Stimulated activated memory B cell treated with anti-CD40 and anti-IgM and Interleukin-4, amounts not matched to agents 10 μg/mL and 1 μg/mL and 100 μg/mL, for 72 hours (primary cell): Measurements from ENCODE around the gene HOXA6.

Source experiments
- ATAC-seq: fragments of 150-1000 bp; cut with Tn5 transposase; 2 replicates; pipeline ENCODE4 v1.10.0; 2021
- H3K27ac Mint-ChIP-seq: one replicate; pipeline ENCODE4 v1.8.0; 2022; ENCODE audit warnings: mild to moderate bottlenecking, mixed read lengths
- H3K27me3 Mint-ChIP-seq: one replicate; pipeline ENCODE4 v1.8.0; 2022; ENCODE audit warnings: mixed read lengths
- H3K36me3 Mint-ChIP-seq: one replicate; pipeline ENCODE4 v1.8.0; 2022; ENCODE audit warnings: mixed read lengths
- H3K4me1 Mint-ChIP-seq: one replicate; pipeline ENCODE4 v1.8.0; 2022; ENCODE audit warnings: mixed read lengths
- H3K4me3 Mint-ChIP-seq: one replicate; pipeline ENCODE4 v1.8.0; 2022; ENCODE audit warnings: mild to moderate bottlenecking, moderate library complexity, mixed read lengths
- H3K9me3 Mint-ChIP-seq: one replicate; pipeline ENCODE4 v1.8.0; 2022; ENCODE audit warnings: mixed read lengths

Gene HOXA6

DNA sequence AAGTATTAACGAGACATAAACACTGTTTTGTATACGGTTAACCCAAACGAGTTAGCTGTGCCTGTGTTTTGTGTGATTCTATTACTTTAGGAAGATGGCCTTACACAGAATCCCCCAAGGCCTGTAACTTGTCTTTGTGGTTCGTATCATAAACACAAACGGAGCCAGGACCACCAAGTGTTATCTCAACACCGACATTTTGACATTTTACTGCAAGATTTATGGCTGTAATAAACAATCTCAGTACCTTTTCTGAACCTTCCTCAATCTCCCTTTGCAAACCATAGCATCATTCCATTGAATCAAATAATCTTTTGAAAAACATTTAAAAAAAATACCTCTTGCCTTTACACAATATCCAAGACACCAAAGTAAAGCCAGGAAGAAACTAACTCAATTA is 14.6 kb downstream of the HOXA6 start:
- Mint-ChIP-seq H3K27me3 (peaks cover 73% of the 10 kb centered on the region), H3K4me3 (no peak overlapping the region), H3K4me1 (no peaks in the 10 kb centered on the region), H3K27ac (no peak overlapping the region), H3K9me3 (peaks cover 3% of the 10 kb centered on the region), H3K36me3 (no peaks in the 10 kb centered on the region)
- no peak for ATAC-seq

DNA sequence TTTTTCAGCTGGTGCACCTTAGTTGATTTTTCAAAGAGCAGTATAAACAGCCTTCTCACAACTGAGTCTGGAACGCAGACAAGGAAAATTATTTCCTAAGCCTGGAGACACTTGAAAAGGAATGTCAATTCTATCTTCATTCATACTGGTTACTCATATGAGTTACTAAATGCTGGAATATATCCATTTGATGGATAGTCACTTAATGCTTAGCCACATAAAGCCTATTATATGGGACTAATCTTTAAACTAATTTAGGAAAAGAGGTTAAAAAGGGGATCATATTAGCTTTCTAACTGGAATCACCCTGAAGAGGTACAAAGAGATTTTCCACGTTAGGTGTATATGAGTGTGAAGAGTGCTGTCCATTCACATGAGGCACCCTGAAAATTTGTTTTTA is 15.4 kb downstream of the HOXA6 start:
- Mint-ChIP-seq H3K9me3 (peaks cover 3% of the 10 kb centered on the region), H3K27me3 (peaks cover 73% of the 10 kb centered on the region), H3K27ac (no peak overlapping the region), H3K4me3 (no peak overlapping the region), H3K4me1 (no peaks in the 10 kb centered on the region), H3K36me3 (no peaks in the 10 kb centered on the region)
- ATAC-seq, result no peak

- peaks cover 3% of the 10 kb centered on the region for H3K9me3 Mint-ChIP-seq
- H3K4me3 Mint-ChIP-seq, result peak overlapping the region; percentile 54
- H3K36me3 Mint-ChIP-seq, result no peaks in the 10 kb centered on the region
- no peaks in the 10 kb centered on the region for H3K4me1 Mint-ChIP-seq
- no peak for ATAC-seq
- peaks cover 74% of the 10 kb centered on the region for H3K27me3 Mint-ChIP-seq
- H3K27ac Mint-ChIP-seq, result no peak overlapping the region
Measured at GRCh38 chr7:27131390-27131819, 16.2 kb downstream of the HOXA6 start.

DNA sequence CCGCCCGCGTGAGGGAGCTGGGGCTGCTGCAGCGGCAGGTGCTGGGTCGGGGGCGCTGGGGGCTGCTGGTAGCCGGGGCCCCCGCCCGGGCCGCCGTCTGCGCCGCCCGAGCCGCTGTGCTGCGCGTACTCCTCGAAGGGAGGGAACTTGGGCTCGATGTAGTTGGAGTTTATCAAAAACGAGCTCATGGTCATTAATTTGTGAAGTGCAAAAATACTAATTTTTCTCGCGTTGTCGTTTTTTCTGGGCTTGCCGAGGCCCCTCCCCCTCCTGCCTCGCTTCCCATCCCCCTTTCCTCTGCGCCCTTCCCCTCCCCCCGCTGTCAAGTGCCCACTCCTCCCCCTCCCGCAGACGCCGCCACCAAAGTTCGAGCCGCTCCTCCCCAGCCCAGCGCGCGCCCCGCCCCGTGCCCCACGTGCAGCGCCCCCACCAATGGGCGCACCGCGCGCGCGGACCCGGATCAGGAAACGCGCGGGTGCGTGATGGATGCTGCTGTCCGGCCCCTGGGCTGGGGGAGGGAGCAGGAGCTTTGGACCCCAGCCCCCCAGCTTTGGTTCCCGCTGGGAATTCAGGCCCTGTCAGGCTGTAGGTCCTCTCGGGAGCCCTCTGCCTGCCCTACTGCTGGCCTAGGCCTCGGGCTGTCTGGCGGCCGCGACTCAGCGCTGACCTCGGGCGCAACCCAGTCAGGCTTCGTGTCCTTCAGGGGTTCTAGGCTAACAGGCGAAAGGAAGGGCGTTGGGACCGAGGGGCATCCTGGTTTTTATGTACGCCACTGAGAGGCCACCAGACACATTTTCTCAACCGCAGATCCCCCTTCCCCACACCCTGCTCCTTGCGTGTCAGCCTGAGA is 16.8 kb downstream of the HOXA6 start, which contains the start of gene HOXA4:
Gene HOXA4, minus strand, starts transcription at position 218 of the 850 bp plus-strand sequence. Its CDS starts 24 bp downstream, at position 194.
- Mint-ChIP-seq H3K36me3 (no peaks in the 10 kb centered on the region), H3K4me3 (peak within 1 kb of the TSS; percentile 54), H3K9me3 (peaks cover 3% of the 10 kb centered on the region), H3K27ac (no peak within 1 kb of the TSS), H3K27me3 (peaks cover 70% of the 10 kb centered on the region), H3K4me1 (no peaks in the 10 kb centered on the region)
- peak; percentile 83 for ATAC-seq

DNA sequence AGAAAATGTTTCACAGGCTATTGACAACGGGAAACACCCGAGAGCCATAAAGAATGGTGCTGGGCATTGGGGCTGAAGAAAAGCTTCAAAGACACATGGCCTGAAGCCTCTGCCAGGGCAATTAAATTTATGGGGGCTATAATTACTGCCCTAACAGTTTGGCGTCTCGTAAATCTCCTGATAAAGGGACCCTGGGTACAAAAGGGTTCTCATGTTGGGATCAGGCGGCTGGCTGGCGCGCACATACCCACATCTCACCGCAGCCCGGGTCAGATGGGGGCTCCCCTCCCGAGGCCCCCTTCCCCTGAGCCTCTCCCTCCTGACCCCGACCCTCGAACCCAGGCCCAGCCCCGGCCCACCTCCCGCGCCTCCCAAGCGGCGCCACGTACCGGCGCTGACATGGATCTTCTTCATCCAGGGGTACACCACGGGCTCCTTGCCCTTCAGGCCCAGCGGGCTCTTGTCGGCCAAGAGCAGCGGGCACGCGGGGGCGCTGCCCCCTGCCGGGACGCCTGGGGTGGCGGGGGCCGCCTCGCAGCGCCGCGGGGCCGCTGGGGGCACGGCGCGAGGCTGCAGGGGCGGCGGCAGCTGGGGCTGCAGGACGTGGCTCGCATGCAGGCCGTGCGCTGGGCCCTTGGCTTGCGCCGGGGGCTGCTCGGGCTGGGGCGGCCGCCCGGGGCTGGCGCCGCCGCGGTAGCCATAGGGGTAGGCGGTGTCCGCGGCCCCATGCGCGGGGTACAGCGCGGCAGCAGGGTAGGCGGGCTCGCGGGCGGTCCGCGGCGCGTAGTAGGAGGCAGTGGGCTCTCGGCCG is 17.6 kb downstream of the HOXA6 start:
- peaks cover 3% of the 10 kb centered on the region for H3K9me3 Mint-ChIP-seq
- H3K36me3 Mint-ChIP-seq, result no peaks in the 10 kb centered on the region
- peaks cover 73% of the 10 kb centered on the region for H3K27me3 Mint-ChIP-seq
- H3K27ac Mint-ChIP-seq, result no peak overlapping the region
- H3K4me1 Mint-ChIP-seq, result no peaks in the 10 kb centered on the region
- H3K4me3 Mint-ChIP-seq, result no peak overlapping the region
- peak; percentile 74 for ATAC-seq

DNA sequence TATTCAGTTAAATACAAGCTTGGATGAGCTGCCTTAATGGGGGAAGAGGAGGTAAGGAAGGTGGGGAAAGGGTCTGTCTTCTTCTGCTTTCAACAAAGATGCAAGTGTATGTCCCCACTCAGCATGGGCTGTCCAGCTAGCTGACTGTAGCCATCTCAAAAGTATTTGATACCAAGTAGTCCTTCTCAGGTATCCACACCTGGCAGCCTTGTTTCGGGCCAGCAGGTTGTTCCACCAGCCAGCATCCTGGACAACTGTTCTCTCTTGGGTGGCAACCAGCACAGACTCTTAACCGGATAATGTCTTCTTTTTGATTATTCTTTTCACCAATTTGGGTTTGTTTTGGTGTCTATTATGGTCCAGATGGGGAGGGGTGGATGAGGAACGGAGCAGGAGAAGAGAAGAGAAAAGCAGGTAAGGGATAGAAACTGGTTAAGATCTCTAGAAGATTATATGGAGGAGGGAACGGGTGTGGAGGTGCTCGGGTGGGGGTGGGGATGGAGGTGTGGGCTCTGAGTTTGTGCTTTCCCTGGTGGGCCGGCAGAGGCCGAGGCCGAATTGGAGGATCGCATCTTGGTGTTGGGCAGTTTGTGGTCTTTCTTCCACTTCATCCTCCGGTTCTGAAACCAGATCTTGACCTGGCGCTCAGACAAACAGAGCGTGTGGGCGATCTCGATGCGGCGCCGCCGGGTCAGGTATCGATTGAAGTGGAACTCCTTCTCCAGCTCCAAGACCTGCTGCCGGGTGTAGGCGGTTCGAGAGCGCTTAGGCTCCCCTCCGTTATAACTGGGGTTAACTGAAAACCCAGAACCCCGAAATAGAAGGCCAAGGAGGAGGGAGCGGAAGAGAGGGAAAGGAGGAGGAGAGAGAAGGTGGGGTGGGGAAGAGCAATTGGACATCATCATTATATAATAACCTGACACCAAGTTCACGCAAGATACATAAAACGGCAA is 18.5 kb downstream of the HOXA6 start:
- Mint-ChIP-seq H3K4me3 (peak overlapping the region; percentile 45), H3K27ac (no peak overlapping the region), H3K9me3 (peaks cover 3% of the 10 kb centered on the region), H3K36me3 (no peaks in the 10 kb centered on the region), H3K4me1 (no peaks in the 10 kb centered on the region), H3K27me3 (peaks cover 73% of the 10 kb centered on the region)
- ATAC-seq, result no peak

DNA sequence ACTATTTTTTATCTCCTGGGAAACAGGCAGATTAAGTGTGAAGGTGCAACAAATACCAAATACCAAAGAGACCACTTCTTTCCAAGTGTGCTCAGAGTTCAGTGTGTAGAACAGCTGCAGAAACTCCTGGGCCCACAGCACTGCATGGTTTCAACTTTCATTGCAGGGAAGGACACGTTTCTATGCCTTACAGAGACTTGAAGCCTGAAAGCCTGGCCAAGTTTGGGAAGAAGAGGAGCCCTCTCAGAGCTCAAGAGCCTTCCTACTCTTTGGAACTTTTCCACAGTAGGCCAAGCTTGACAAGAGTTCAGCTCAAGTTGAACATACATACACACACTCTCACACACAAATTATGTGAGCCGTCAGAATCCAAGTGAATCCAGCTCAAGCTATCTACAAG is 19.5 kb downstream of the HOXA6 start:
- H3K4me3 Mint-ChIP-seq, result no peak overlapping the region
- H3K9me3 Mint-ChIP-seq, result peaks cover 3% of the 10 kb centered on the region
- H3K27me3 Mint-ChIP-seq, result peaks cover 70% of the 10 kb centered on the region

DNA sequence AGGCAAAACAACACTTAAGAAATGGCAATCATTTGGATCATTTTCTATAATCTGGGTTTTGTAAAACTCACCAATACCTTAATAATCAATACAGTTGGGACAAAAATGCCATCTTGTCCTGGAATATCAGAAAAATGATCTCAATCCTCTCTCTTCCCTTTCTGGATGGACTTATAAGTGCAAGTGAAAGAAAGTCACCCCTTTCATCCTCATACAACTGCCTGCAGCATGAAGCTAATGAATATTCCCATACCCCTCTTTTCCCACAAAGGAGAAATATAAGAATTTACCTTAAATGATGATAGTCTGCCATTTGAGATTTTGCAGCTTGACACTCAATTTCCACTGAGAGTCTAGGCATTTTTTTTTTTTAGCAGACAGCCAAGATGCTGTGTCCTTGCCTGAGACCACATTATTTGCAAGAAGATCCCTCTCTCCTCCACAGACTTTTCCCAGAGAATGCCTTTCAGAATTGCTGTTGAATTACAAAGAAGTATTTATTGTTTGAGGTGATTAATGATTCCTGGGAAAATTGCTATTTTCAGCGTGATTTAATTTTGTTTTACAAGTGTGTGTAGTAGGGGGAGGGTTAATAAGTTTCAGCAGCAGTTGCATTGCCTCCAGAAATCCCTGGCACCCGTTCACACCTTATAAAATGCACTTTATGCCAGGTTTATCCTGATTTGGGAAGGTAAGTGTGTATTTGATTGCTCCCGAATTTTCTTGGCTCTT is 20.8 kb downstream of the HOXA6 start:
- Mint-ChIP-seq H3K27me3 (peaks cover 64% of the 10 kb centered on the region), H3K4me3 (no peak overlapping the region), H3K27ac (no peak overlapping the region), H3K36me3 (no peaks in the 10 kb centered on the region), H3K9me3 (peaks cover 3% of the 10 kb centered on the region), H3K4me1 (no peaks in the 10 kb centered on the region)
- no peak for ATAC-seq

More for the DNA sequence above, 19.5 kb downstream of the HOXA6 start:
- no peak overlapping the region for H3K27ac Mint-ChIP-seq
- H3K36me3 Mint-ChIP-seq, result no peaks in the 10 kb centered on the region
- no peaks in the 10 kb centered on the region for H3K4me1 Mint-ChIP-seq
- ATAC-seq, result no peak

- no peak for ATAC-seq
- no peak overlapping the region for H3K4me3 Mint-ChIP-seq
- peaks cover 3% of the 10 kb centered on the region for H3K9me3 Mint-ChIP-seq
- no peaks in the 10 kb centered on the region for H3K4me1 Mint-ChIP-seq
- no peak overlapping the region for H3K27ac Mint-ChIP-seq
- no peaks in the 10 kb centered on the region for H3K36me3 Mint-ChIP-seq
- H3K27me3 Mint-ChIP-seq, result peaks cover 58% of the 10 kb centered on the region
Measured at GRCh38 chr7:27125986-27126394, 21.6 kb downstream of the HOXA6 start.

GRCh38 chr7:27124902-27125689 is 22.5 kb downstream of the HOXA6 start:
- peaks cover 58% of the 10 kb centered on the region for H3K27me3 Mint-ChIP-seq
- H3K4me3 Mint-ChIP-seq, result no peak overlapping the region
- no peaks in the 10 kb centered on the region for H3K4me1 Mint-ChIP-seq
- peaks cover 3% of the 10 kb centered on the region for H3K9me3 Mint-ChIP-seq
- no peak overlapping the region for H3K27ac Mint-ChIP-seq
- ATAC-seq, result no peak
- H3K36me3 Mint-ChIP-seq, result no peaks in the 10 kb centered on the region

DNA sequence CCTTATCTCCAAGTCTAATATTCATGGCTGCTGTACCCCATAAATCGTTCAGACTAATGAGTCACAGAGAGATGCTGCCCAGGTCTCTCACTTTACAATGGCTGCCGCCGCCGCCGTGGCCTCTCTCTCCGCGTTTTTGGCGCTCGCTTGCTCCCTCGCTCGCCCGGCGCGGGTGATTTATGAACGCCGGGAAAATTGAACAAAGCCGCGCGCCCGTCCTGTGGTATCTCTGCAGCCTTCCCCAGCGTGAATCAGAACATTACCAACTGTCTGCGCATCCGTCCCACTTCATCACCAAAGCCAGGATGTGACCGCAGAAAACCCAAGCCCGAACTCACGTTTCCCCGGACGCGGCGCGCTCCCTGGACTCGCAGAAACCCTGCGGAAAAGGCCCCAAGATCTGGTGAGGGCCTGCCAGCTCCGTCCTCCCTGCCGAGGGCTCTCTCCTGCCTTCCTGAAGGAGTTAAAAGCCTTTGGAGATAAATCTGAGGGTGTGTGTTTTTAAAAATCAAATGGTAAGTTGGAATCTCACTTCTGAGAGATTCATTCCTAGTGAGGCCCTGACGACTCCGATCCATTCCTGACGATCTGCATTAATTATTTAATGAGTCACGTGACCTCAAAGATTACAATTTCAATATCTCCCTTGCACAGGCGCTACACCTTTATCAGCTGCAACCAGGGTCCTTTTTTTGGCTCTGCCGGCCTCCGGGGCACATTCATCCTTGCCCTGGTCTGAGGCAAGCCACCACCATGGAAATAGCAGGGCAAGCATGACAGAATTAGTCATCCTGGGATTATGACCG is 23.3 kb downstream of the HOXA6 start:
- no peaks in the 10 kb centered on the region for H3K4me1 Mint-ChIP-seq
- H3K36me3 Mint-ChIP-seq, result no peaks in the 10 kb centered on the region
- H3K27me3 Mint-ChIP-seq, result peaks cover 55% of the 10 kb centered on the region
- peaks cover 3% of the 10 kb centered on the region for H3K9me3 Mint-ChIP-seq
- no peak for ATAC-seq
- H3K27ac Mint-ChIP-seq, result no peak overlapping the region
- no peak overlapping the region for H3K4me3 Mint-ChIP-seq

DNA sequence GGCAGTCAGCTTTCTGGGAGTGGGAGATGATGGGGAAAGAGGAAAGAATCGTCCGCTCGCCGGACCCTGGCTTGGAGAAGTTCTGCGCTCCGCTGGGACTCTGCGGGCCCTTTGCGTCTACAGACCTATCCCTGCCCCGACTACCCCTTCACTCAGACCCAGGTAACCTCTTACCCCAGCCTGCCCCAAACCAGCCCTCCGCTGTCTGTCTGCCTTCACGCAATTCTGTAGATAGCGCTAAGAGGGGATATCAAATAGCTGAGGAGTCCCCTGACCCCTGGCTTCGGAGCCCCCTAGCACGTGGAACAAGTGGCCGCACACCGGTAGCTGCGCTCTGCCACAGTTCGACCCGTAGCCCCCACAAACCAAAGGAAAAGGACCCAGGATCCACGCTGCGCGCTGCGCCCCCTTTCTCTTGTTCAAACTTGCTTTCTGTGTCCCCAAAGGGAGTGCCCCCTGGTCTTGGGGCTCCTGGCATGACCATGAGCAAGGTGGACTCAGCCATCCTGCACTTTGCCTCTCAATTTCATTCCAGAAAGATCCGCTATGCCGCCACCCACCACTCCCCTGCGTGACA is 24.0 kb downstream of the HOXA6 start:
- no peaks in the 10 kb centered on the region for H3K9me3 Mint-ChIP-seq
- H3K27ac Mint-ChIP-seq, result no peak overlapping the region
- H3K4me3 Mint-ChIP-seq, result no peak overlapping the region
- no peaks in the 10 kb centered on the region for H3K36me3 Mint-ChIP-seq
- peaks cover 48% of the 10 kb centered on the region for H3K27me3 Mint-ChIP-seq
- peak; percentile 27 for ATAC-seq
- H3K4me1 Mint-ChIP-seq, result no peaks in the 10 kb centered on the region

- H3K4me1 Mint-ChIP-seq, result no peaks in the 10 kb centered on the region
- H3K9me3 Mint-ChIP-seq, result no peaks in the 10 kb centered on the region
- H3K4me3 Mint-ChIP-seq, result no peak overlapping the region
- peaks cover 45% of the 10 kb centered on the region for H3K27me3 Mint-ChIP-seq
- ATAC-seq, result no peak
- no peaks in the 10 kb centered on the region for H3K36me3 Mint-ChIP-seq
- no peak overlapping the region for H3K27ac Mint-ChIP-seq
Measured at GRCh38 chr7:27123007-27123476, 24.5 kb downstream of the HOXA6 start.
